ENCODE data around the gene THSD7B.

The THSD7B gene

GRCh38 chr2:137193401-137193800 is 428.1 kb downstream of the THSD7B start:
- no peak for DNase-seq (ENCODE audit: low read depth, low spot score)
- no peak for TF ChIP-seq CTCF (IDR thresholded peaks at IDR 0.05; ENCODE audit: insufficient read depth, low read length, missing control alignments)
- ChIA-PET POLR2A (no interaction called here), CTCF (interaction anchor here (1.5 kb wide), 1 partner anchor 20 kb away, joined by 4 read pairs; no protein-coding TSS in a partner anchor)
- H3K4me3 ChIP-seq (ENCODE audit: low read depth, low read length): no peak overlapping the region

DNA sequence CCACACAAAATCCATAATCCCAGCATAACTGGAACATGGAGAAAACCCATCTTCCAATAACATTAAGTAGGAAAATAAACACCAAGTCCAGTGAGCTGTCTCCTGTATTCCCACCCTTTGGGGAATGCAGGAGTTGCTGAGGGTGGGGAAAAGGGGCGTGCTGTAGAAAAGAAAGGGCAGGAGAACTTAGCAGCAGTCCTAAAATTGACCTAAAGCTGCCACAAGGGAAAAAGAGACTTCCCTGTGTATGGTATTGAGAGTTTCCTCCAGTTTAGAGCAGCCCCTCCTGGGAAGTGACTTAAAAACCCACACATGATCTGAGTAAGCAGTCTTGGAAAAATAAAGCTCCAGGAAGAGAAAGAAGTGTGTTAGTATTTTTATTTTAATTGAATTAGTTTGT is 428.8 kb downstream of the THSD7B start:
- POLR2A ChIA-PET: no interaction called here
- DNase-seq (ENCODE audit: low read depth, low spot score): no peak
- TF ChIP-seq CTCF (IDR thresholded peaks at IDR 0.05; ENCODE audit: insufficient read depth, low read length, missing control alignments): no peak
- CTCF ChIA-PET: interaction anchor here (1.5 kb wide), 1 partner anchor 21 kb away, joined by 4 read pairs; no protein-coding TSS in a partner anchor
- H3K4me3 ChIP-seq (ENCODE audit: low read depth, low read length): no peak overlapping the region

- no peak overlapping the region for H3K4me3 ChIP-seq (ENCODE audit: low read depth, low read length)
- CTCF ChIA-PET: no interaction called here
- TF ChIP-seq CTCF (IDR thresholded peaks at IDR 0.05; ENCODE audit: insufficient read depth, low read length, missing control alignments): no peak
- no peak for DNase-seq (ENCODE audit: low read depth, low spot score)
- POLR2A ChIA-PET: no interaction called here
Measured at GRCh38 chr2:137199751-137200150, 434.4 kb downstream of the THSD7B start.

GRCh38 chr2:137202318-137202717 is 437.0 kb downstream of the THSD7B start:
- no peak for DNase-seq (ENCODE audit: low read depth, low spot score)
- no peak for TF ChIP-seq CTCF (IDR thresholded peaks at IDR 0.05; ENCODE audit: insufficient read depth, low read length, missing control alignments)
- ChIA-PET POLR2A (no interaction called here), CTCF (no interaction called here)
- H3K4me3 ChIP-seq (ENCODE audit: low read depth, low read length): no peak overlapping the region

DNA sequence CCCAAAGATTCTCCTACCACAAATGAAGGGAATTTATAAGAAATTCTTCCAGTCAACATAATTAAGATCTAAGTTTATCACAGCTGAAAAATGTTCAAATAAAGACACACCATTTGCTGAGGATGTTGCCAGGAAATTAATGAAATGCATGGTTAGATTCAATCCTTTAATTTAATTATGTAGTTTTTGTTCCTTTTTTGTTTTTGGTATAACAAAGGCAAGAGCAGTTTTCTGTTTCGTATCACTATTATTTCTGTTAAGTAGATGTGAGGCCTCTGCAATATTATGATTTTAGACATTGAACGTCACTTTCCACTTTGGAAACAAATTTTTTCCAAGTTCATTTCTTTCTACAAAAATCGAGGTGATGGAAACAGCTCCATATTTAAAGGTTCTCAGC is 440.0 kb downstream of the THSD7B start:
- no peak overlapping the region for H3K4me3 ChIP-seq (ENCODE audit: low read depth, low read length)
- ChIA-PET POLR2A (no interaction called here), CTCF (no interaction called here)
- no peak for DNase-seq (ENCODE audit: low read depth, low spot score)
- TF ChIP-seq CTCF (IDR thresholded peaks at IDR 0.05; ENCODE audit: insufficient read depth, low read length, missing control alignments): no peak

DNA sequence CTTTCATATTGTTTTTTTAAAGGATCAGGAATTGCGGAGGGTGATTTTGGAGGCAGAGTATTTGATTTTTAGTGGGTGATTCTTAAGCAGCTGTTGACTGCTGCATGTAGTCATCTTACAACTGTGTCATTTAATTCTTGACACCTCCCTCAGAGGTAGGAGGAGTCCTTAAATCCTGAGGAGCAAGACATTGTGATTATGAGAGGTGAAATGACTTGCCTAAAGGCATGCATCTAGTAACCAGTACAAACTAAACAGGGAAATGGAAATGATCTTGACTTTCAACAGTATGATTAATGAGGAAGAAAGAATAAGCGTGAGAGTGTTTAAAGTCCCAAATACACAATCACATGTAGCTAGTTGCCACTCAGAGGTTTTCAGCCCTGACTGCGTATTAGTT is 440.7 kb downstream of the THSD7B start:
- POLR2A ChIA-PET: no interaction called here
- CTCF ChIA-PET: no interaction called here
- DNase-seq (ENCODE audit: low read depth, low spot score): no peak
- TF ChIP-seq CTCF (IDR thresholded peaks at IDR 0.05; ENCODE audit: insufficient read depth, low read length, missing control alignments): no peak
- no peak overlapping the region for H3K4me3 ChIP-seq (ENCODE audit: low read depth, low read length)

Measured in AG04449 (cell line).